ENCODE results near the gene HDAC11. TPM values are rescaled to one million over a fixed set of nuclear protein-coding genes. Genes with fewer than 3 reads are reported as not detected.

Gene HDAC11
- total RNA-seq, 4 donors from 2014 or later = 7.4 to 20.6 (median 11.7) TPM

DNA sequence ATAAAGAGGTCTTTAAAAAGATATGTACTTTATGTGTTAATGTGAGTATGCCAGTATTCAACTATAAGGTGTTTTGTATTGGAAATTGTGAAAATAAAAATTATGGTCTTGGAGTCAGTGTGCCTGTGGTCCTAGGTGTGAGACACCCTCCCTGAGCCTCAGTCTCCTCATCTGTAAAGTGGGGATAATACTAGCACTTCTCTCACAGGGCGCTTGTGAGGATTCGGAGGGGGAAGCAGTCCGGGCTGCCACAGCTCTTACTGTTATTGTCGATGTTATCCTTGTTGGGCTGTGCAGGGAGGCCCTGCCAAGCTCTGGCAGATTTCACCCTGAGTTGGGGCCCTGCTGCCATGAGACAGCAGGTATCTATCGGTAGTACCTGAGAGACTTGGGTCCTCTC, 42.1 kb downstream of the HDAC11 start:
- no peak overlapping the region for H3K4me3 ChIP-seq
- no peak for TF ChIP-seq POLR2A (IDR thresholded peaks at IDR 0.05)
- DNase-seq = no peak
- intact Hi-C loops (cut with DNase I; ENCODE audit: low total_unique reads) = no loop called here
- no peaks in the 10 kb centered on the region for H3K4me1 ChIP-seq
- H3K36me3 ChIP-seq = no peaks in the 10 kb centered on the region
- no peaks in the 10 kb centered on the region for H3K9me3 ChIP-seq
- no peaks in the 10 kb centered on the region for H3K27me3 ChIP-seq
- no peak overlapping the region for H3K27ac ChIP-seq

DNA sequence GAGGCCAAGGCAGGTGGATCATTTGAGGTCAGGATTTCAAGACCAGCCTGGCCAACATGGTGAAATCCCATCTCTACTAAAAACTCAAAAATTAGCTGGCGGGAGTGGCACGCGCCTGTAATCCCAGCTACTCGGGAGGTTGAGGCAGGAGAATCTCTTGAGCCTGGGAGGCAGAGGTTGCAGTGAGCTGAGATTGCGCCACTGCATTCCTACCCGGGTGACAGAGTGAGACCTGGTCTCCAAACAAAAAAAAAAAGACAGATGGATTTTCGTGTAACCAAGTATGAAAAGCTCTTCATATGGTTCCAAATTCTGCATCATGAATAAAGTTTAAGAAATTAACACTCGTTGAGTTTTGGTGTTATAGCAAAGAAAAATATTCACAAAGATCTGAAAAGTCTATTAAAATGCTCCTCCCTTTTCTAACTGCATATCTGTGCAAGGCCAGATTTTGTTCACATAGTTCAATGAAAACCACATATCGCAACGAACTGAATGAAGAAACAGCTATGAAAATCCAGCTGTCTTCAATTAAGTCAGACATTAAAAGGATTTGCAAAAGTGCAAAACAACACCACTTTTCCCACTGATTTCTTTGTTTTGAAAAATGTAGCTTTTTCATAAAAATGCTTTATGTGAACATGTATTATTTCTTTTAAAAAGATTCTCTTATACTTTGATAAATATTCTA, 45.0 kb downstream of the HDAC11 start:
- no peak overlapping the region for H3K4me3 ChIP-seq
- H3K4me1 ChIP-seq = no peaks in the 10 kb centered on the region
- no peaks in the 10 kb centered on the region for H3K27me3 ChIP-seq
- peak in 1 of 2 donors; percentile 44 for DNase-seq
- intact Hi-C loops (cut with DNase I; ENCODE audit: low total_unique reads) = no loop called here
- no peaks in the 10 kb centered on the region for H3K36me3 ChIP-seq
- no peaks in the 10 kb centered on the region for H3K9me3 ChIP-seq
- H3K27ac ChIP-seq = peak overlapping the region; percentile 82 to 86
- TF ChIP-seq, protein P1, sequence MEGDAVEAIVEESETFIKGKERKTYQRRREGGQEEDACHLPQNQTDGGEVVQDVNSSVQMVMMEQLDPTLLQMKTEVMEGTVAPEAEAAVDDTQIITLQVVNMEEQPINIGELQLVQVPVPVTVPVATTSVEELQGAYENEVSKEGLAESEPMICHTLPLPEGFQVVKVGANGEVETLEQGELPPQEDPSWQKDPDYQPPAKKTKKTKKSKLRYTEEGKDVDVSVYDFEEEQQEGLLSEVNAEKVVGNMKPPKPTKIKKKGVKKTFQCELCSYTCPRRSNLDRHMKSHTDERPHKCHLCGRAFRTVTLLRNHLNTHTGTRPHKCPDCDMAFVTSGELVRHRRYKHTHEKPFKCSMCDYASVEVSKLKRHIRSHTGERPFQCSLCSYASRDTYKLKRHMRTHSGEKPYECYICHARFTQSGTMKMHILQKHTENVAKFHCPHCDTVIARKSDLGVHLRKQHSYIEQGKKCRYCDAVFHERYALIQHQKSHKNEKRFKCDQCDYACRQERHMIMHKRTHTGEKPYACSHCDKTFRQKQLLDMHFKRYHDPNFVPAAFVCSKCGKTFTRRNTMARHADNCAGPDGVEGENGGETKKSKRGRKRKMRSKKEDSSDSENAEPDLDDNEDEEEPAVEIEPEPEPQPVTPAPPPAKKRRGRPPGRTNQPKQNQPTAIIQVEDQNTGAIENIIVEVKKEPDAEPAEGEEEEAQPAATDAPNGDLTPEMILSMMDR (IDR thresholded peaks at IDR 0.05) = no peak
- no peak for TF ChIP-seq POLR2A (IDR thresholded peaks at IDR 0.05)

DNA sequence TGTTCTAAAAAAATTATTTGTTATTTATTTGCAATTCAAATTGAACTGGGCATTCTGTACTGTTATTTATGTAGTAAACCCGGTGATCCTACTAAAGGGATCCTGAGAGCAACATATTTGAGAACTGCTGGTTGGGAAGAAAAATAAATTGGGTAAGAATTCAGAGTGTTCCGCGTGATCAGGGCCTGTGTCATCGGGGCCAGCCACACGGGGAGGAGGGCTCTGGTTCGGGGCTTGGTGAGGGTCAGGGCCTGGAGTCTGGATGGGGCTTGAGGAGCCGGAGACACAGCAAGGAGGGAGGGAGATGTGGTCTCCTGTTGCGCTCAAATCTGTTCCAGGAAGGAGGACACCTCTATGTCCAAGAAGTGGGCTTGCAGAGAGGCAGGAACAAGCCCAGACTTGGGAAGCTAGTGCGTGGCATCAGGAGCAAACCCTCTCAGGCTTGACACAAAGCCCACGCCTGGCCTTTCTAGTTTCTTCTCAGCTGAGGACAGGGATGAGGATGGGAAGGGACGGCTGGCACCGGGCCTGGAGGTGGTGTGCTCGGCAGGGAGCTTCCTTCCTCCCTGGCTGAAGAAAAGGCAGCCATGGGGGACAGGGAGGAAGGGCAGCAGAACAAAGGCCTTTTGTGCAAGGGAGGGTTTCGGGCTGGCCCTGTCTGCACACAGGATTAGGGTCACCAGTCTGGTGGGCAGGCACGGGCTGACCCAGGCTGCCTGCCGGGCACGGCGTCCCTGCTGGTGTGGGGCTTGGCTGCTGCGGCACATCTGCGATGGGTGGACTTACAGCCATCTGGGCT, 45.9 kb downstream of the HDAC11 start:
- DNase-seq = peak; percentile 58 to 63
- Histone ChIP-seq H3K4me3 (no peak overlapping the region), H3K36me3 (no peaks in the 10 kb centered on the region), H3K9me3 (no peaks in the 10 kb centered on the region), H3K27ac (peak overlapping the region; percentile 82 to 86), H3K4me1 (no peaks in the 10 kb centered on the region), H3K27me3 (no peaks in the 10 kb centered on the region)
- intact Hi-C loops (cut with DNase I; ENCODE audit: low total_unique reads) = no loop called here
- TF ChIP-seq, protein P1 (IDR thresholded peaks at IDR 0.05) = no peak
- no peak for TF ChIP-seq POLR2A (IDR thresholded peaks at IDR 0.05)

DNA sequence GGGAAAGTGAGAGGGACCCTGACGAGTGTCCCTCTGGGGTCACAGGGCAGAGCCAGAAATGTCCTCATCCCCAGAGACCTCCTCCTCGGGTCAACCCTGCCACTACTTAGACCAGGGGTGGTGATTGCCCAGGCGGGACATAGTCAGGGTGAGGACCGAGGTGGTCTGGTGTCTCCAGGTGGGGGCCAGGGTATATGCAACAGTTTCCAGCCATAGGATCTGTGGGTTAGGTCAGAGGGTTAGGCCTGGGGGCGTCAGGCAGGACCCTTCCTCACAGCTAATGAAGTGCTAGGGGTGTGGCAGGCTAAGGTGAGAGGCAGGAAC, 46.5 kb downstream of the HDAC11 start:
- Histone ChIP-seq H3K36me3 (no peaks in the 10 kb centered on the region), H3K27ac (peak overlapping the region; percentile 82 to 86), H3K9me3 (no peaks in the 10 kb centered on the region), H3K4me3 (no peak overlapping the region), H3K27me3 (no peaks in the 10 kb centered on the region), H3K4me1 (no peaks in the 10 kb centered on the region)
- intact Hi-C loops (cut with DNase I; ENCODE audit: low total_unique reads) = no loop called here
- DNase-seq = no peak
- no peak for TF ChIP-seq POLR2A (IDR thresholded peaks at IDR 0.05)
- TF ChIP-seq, protein P1 (IDR thresholded peaks at IDR 0.05) = no peak

DNA sequence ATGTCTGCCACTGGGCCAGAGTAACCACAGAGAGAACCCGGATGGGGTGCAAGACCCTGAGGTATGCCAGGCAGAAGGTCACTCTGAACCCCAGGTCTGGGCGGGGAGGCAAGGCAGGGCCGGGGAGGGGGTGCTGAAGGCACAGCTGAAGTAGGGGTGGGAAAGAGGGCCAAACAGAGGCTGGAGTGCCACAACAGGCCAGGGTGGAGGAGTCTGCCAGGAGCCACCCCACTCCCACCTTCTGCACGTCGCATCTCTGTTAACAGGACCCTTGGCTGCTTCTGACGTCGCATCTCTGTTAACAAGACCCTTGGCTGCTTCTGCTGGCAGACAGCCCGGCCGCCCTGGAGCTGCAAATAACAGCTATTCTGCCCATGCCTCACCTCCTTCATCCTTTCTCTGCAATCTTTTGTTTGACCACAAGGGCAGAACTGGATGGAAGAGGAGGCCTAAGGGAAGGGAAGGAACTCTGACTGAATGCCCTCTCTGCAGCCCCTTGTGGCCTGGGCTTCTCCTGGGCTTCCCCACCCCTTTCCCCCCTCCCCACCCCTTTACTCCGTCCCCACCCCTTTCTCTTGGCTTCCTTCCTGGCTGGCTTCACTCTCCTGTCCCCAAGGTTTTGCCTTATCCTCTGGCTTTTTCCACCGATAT, 48.2 kb downstream of the HDAC11 start:
- Histone ChIP-seq H3K4me1 (no peaks in the 10 kb centered on the region), H3K36me3 (no peaks in the 10 kb centered on the region), H3K27ac (peak overlapping the region in 1 of 2 donors; percentile 2), H3K27me3 (no peaks in the 10 kb centered on the region), H3K4me3 (no peak overlapping the region), H3K9me3 (no peaks in the 10 kb centered on the region)
- no peak for TF ChIP-seq POLR2A (IDR thresholded peaks at IDR 0.05)
- TF ChIP-seq, protein P1 (IDR thresholded peaks at IDR 0.05) = no peak
- DNase-seq = no peak
- intact Hi-C loops (cut with DNase I; ENCODE audit: low total_unique reads) = no loop called here

Data from uterus (tissue), 4 donors.